Measurements from ENCODE around the gene ABCF1. TPM values are rescaled to one million over a fixed set of nuclear protein-coding genes. Genes with fewer than 3 reads are reported as not detected.
A peak's percentile ranks its signal among the peaks of the same experiment; 100 is the strongest.

Gene ABCF1
- total and polyA plus RNA-seq, 9 of the 15 experiments (the other 6 are each of a cell fraction or from before 2014, with no cell fraction given): 41.6 to 193 (median 102) TPM

DNA sequence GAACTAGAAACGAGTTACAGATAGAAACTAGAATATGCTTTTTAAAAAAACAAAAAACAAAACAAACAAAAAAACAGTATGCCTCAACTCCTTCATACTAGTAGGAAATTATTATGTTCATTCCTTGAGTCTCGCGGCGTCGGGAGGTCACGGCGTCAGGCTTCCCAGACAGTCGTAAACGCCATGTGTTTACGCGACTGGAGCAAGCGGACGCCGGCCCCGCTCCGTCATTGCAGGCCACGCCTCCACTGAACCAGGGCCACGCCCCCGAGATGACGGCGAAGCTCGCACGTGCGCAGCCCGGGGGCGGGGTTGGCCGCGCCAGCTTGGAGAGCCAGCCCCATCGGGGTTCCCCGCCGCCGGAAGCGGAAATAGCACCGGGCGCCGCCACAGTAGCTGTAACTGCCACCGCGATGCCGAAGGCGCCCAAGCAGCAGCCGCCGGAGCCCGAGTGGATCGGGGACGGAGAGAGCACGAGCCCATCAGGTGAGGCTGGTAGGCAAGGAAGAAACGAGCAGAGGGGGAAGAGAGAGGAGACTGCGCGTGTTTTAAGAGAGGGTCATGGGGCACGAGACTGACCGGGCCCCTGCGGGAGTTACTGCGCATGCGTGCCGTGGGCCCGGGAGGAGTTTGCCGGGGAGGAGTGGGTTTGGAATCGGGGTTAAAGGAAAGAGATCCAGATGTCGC lies at the start of gene ABCF1 (continued):
- TF ChIP-seq, protein P1, sequence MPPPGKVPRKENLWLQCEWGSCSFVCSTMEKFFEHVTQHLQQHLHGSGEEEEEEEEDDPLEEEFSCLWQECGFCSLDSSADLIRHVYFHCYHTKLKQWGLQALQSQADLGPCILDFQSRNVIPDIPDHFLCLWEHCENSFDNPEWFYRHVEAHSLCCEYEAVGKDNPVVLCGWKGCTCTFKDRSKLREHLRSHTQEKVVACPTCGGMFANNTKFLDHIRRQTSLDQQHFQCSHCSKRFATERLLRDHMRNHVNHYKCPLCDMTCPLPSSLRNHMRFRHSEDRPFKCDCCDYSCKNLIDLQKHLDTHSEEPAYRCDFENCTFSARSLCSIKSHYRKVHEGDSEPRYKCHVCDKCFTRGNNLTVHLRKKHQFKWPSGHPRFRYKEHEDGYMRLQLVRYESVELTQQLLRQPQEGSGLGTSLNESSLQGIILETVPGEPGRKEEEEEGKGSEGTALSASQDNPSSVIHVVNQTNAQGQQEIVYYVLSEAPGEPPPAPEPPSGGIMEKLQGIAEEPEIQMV (tag; conservative IDR thresholded peaks at IDR 0.05; ENCODE audit: low read depth): peak; percentile 62; the same call in 1 of the 2 replicates
- TF ChIP-seq, protein P2, sequence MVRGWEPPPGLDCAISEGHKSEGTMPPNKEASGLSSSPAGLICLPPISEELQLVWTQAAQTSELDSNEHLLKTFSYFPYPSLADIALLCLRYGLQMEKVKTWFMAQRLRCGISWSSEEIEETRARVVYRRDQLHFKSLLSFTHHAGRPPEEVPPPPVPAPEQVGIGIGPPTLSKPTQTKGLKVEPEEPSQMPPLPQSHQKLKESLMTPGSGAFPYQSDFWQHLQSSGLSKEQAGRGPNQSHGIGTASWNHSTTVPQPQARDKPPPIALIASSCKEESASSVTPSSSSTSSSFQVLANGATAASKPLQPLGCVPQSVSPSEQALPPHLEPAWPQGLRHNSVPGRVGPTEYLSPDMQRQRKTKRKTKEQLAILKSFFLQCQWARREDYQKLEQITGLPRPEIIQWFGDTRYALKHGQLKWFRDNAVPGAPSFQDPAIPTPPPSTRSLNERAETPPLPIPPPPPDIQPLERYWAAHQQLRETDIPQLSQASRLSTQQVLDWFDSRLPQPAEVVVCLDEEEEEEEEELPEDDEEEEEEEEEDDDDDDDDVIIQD (CRISPR knock-in tag; IDR thresholded peaks at IDR 0.05): 0 out of 2 replicates have a peak, but pooled peaks have one; percentile 61
- TF ChIP-seq MEF2D (tag; conservative IDR thresholded peaks at IDR 0.05; ENCODE audit: low read depth) (no peak), FOXK2 (conservative IDR thresholded peaks at IDR 0.05 in 1 of 2, IDR thresholded peaks at IDR 0.05 in 1 of 2; ENCODE audit: low read depth in 2 of 2) (peak; percentile 98 to 99), ZNF24 (IDR thresholded peaks at IDR 0.05) (peak; percentile 89), ZNF695 (CRISPR knock-in tag; IDR thresholded peaks at IDR 0.05) (no peak), TARDBP (IDR thresholded peaks at IDR 0.05) (peak; percentile 89; the same call in 1 of the 2 replicates), ESRRB (CRISPR knock-in tag; IDR thresholded peaks at IDR 0.05; ENCODE audit: borderline replicate concordance) (no peak), CAMTA2 (CRISPR knock-in tag; conservative IDR thresholded peaks at IDR 0.05) (no peak), GABPB1 (CRISPR knock-in tag; IDR thresholded peaks at IDR 0.05) (peak; percentile 98)
- TF ChIP-seq, protein P3, sequence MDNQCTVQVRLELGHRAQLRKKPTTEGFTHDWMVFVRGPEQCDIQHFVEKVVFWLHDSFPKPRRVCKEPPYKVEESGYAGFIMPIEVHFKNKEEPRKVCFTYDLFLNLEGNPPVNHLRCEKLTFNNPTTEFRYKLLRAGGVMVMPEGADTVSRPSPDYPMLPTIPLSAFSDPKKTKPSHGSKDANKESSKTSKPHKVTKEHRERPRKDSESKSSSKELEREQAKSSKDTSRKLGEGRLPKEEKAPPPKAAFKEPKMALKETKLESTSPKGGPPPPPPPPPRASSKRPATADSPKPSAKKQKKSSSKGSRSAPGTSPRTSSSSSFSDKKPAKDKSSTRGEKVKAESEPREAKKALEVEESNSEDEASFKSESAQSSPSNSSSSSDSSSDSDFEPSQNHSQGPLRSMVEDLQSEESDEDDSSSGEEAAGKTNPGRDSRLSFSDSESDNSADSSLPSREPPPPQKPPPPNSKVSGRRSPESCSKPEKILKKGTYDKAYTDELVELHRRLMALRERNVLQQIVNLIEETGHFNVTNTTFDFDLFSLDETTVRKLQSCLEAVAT (IDR thresholded peaks at IDR 0.05): peak; percentile 60 to 72; a peak in 1 of 4 replicates
- TF ChIP-seq, protein P4, sequence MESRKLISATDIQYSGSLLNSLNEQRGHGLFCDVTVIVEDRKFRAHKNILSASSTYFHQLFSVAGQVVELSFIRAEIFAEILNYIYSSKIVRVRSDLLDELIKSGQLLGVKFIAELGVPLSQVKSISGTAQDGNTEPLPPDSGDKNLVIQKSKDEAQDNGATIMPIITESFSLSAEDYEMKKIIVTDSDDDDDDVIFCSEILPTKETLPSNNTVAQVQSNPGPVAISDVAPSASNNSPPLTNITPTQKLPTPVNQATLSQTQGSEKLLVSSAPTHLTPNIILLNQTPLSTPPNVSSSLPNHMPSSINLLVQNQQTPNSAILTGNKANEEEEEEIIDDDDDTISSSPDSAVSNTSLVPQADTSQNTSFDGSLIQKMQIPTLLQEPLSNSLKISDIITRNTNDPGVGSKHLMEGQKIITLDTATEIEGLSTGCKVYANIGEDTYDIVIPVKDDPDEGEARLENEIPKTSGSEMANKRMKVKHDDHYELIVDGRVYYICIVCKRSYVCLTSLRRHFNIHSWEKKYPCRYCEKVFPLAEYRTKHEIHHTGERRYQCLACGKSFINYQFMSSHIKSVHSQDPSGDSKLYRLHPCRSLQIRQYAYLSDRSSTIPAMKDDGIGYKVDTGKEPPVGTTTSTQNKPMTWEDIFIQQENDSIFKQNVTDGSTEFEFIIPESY (CRISPR knock-in tag; IDR thresholded peaks at IDR 0.05): peak; percentile 89
- TF ChIP-seq, protein P5, sequence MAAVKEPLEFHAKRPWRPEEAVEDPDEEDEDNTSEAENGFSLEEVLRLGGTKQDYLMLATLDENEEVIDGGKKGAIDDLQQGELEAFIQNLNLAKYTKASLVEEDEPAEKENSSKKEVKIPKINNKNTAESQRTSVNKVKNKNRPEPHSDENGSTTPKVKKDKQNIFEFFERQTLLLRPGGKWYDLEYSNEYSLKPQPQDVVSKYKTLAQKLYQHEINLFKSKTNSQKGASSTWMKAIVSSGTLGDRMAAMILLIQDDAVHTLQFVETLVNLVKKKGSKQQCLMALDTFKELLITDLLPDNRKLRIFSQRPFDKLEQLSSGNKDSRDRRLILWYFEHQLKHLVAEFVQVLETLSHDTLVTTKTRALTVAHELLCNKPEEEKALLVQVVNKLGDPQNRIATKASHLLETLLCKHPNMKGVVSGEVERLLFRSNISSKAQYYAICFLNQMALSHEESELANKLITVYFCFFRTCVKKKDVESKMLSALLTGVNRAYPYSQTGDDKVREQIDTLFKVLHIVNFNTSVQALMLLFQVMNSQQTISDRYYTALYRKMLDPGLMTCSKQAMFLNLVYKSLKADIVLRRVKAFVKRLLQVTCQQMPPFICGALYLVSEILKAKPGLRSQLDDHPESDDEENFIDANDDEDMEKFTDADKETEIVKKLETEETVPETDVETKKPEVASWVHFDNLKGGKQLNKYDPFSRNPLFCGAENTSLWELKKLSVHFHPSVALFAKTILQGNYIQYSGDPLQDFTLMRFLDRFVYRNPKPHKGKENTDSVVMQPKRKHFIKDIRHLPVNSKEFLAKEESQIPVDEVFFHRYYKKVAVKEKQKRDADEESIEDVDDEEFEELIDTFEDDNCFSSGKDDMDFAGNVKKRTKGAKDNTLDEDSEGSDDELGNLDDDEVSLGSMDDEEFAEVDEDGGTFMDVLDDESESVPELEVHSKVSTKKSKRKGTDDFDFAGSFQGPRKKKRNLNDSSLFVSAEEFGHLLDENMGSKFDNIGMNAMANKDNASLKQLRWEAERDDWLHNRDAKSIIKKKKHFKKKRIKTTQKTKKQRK (IDR thresholded peaks at IDR 0.05; ENCODE audit: borderline replicate concordance, low read depth, low read length): no peak
- TF ChIP-seq, protein P6, sequence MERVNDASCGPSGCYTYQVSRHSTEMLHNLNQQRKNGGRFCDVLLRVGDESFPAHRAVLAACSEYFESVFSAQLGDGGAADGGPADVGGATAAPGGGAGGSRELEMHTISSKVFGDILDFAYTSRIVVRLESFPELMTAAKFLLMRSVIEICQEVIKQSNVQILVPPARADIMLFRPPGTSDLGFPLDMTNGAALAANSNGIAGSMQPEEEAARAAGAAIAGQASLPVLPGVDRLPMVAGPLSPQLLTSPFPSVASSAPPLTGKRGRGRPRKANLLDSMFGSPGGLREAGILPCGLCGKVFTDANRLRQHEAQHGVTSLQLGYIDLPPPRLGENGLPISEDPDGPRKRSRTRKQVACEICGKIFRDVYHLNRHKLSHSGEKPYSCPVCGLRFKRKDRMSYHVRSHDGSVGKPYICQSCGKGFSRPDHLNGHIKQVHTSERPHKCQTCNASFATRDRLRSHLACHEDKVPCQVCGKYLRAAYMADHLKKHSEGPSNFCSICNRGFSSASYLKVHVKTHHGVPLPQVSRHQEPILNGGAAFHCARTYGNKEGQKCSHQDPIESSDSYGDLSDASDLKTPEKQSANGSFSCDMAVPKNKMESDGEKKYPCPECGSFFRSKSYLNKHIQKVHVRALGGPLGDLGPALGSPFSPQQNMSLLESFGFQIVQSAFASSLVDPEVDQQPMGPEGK (CRISPR knock-in tag; IDR thresholded peaks at IDR 0.05; ENCODE audit: borderline replicate concordance): no peak

Measured in K562 (cell line).